ENCODE data around the gene ITPR2. TPM values are rescaled to one million over a fixed set of nuclear protein-coding genes. Genes with fewer than 3 reads are reported as not detected.

ITPR2 gene
- total and polyA plus RNA-seq, 2 of the 13 experiments (the other 11 are each of a cell fraction or from before 2014, with no cell fraction given) = 31.9 to 81.9 TPM

GRCh38 chr12:26833743-26834490 is 923 bp upstream of the ITPR2 start (continued):
- TF ChIP-seq SALL1 (CRISPR knock-in tag; IDR thresholded peaks at IDR 0.05) (peak; percentile 40; the same call in 1 of the 2 replicates), KAT7 (CRISPR knock-in tag; IDR thresholded peaks at IDR 0.05; ENCODE audit: borderline replicate concordance) (0 out of 2 replicates have a peak, but pooled peaks have one; percentile 11), ZNF414 (CRISPR knock-in tag; IDR thresholded peaks at IDR 0.05) (0 out of 2 replicates have a peak, but pooled peaks have one; percentile 59), FOXO1 (CRISPR knock-in tag; IDR thresholded peaks at IDR 0.05) (peak; percentile 67), KAT8 (CRISPR knock-in tag; IDR thresholded peaks at IDR 0.05) (peak; percentile 42; the same call in 1 of the 2 replicates), KMT2B (CRISPR knock-in tag; IDR thresholded peaks at IDR 0.05) (0 out of 2 replicates have a peak, but pooled peaks have one; percentile 18), RFX5 (IDR thresholded peaks at IDR 0.05; ENCODE audit: low read depth, low read length) (no peak), ZNF292 (CRISPR knock-in tag; IDR thresholded peaks at IDR 0.05; ENCODE audit: borderline replicate concordance, low read depth) (0 out of 2 replicates have a peak, but pooled peaks have one; percentile 43), SOX6 (IDR thresholded peaks at IDR 0.05) (no peak), SOX6 (CRISPR knock-in tag; IDR thresholded peaks at IDR 0.05) (peak; percentile 42; the same call in 1 of the 2 replicates), ZNF296 (CRISPR knock-in tag; conservative IDR thresholded peaks at IDR 0.05) (0 out of 2 replicates have a peak, but pooled peaks have one; percentile 40), ZMYM4 (CRISPR knock-in tag; IDR thresholded peaks at IDR 0.05) (peak; percentile 78), CREM (IDR thresholded peaks at IDR 0.05) (0 out of 2 replicates have a peak, but pooled peaks have one; percentile 11), CREM (CRISPR knock-in tag; IDR thresholded peaks at IDR 0.05) (no peak)
